Fibroblast of villous mesenchyme (primary cell): ENCODE measurements around the gene B3GALT5. TPM values are rescaled to one million over a fixed set of nuclear protein-coding genes. Genes with fewer than 3 reads are reported as not detected.

Experiments used
- DNase-seq: peaks from one replicate; pipeline ENCODE4 v3.0.0-alpha.2; 2010; ENCODE audit warnings: low read depth
- H3K4me3 ChIP-seq: 2 replicates; pipeline ENCODE4 v1.5.1; 2011; ENCODE audit warnings: low read depth, mild to moderate bottlenecking, low read length
- CTCF ChIP-seq: IDR thresholded peaks from 2 replicates; pipeline ENCODE4 v1.5.1; 2012; ENCODE audit warnings: low read depth, mild to moderate bottlenecking, low read length; ENCODE audit not compliant: insufficient read depth
- total RNA-seq: library from RNA; depleted of rRNA; stranded (reverse); fragments of >200 nt; gene quantifications from 2 replicates; pipeline ENCODE4 v1.2.3, GENCODE V29; 2012

The B3GALT5 gene
- total RNA-seq, 1 donor = not detected

GRCh38 chr21:39668369-39668768, 55.6 kb downstream of the B3GALT5 start:
- no peak overlapping the region for H3K4me3 ChIP-seq
- TF ChIP-seq CTCF = no peak
- no peak for DNase-seq

- DNase-seq = no peak
- TF ChIP-seq CTCF = no peak
Observed at GRCh38 chr21:39669485-39669884, 56.7 kb downstream of the B3GALT5 start.

GRCh38 chr21:39669976-39670661, 57.4 kb downstream of the B3GALT5 start:
- TF ChIP-seq CTCF = no peak
- no peak overlapping the region for H3K4me3 ChIP-seq
- DNase-seq = no peak

More at GRCh38 chr21:39669485-39669884, 56.7 kb downstream of the B3GALT5 start:
- H3K4me3 ChIP-seq = no peak overlapping the region

- no peak for DNase-seq
- TF ChIP-seq CTCF = no peak
- H3K4me3 ChIP-seq = no peak overlapping the region
Observed at GRCh38 chr21:39670701-39671100, 58.0 kb downstream of the B3GALT5 start.

GRCh38 chr21:39671986-39672385, 59.2 kb downstream of the B3GALT5 start:
- DNase-seq = no peak
- TF ChIP-seq CTCF = no peak
- H3K4me3 ChIP-seq = no peak overlapping the region

GRCh38 chr21:39673163-39673562, 60.4 kb downstream of the B3GALT5 start:
- no peak for TF ChIP-seq CTCF
- H3K4me3 ChIP-seq = no peak overlapping the region
- DNase-seq = no peak

GRCh38 chr21:39673736-39674135, 61.0 kb downstream of the B3GALT5 start:
- no peak overlapping the region for H3K4me3 ChIP-seq
- TF ChIP-seq CTCF = no peak

More at GRCh38 chr21:39673736-39674135, 61.0 kb downstream of the B3GALT5 start:
- no peak for DNase-seq
